ENCODE data around the gene RASSF5. TPM values are rescaled to one million over a fixed set of nuclear protein-coding genes. Genes with fewer than 3 reads are reported as not detected.

Gene RASSF5
- polyA plus RNA-seq, 1 of the 3 experiments (the other 2 are of a cell fraction) = 2.2 TPM

DNA sequence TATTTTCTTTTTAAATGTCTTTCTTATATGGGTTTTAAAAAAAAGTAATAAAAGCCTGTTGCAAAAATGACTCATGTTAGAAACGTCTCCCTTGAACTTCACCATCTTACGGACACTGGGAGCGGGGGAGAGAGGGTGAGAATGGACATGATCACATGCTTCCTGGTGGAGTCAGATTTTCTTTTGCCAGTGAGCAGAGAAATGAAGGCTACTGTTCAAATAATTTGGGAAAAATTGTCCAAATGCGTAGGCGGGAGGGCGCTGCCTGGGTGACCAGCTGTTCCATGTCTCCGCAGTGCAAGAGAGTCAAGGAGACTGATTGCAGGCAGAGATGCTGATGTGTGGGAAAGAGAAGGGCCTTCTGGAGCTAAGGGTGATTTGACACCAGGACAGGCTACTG, 81.9 kb downstream of the RASSF5 start:
- WGBS (ENCODE audit: low lambda C conversion rate) = 29% methylated on average over 7 of the region's 7 CpGs
- Histone ChIP-seq H3K9me2 (no peaks in the 10 kb centered on the region), H2AFZ (ENCODE audit: low read depth) (0 out of 2 replicates have a peak overlapping the region, but pooled peaks have one; percentile 24), H3K4me3 (ENCODE audit: low read depth in 2 of 2, low read length in 1 of 2) (no peak overlapping the region), H3K9me3 (no peaks in the 10 kb centered on the region), H3K27me3 (ENCODE audit: insufficient read depth) (no peaks in the 10 kb centered on the region), H3K36me3 (replicated peaks in 1 of 2; ENCODE audit: control insufficient read depth in 1 of 2, insufficient read depth in 2 of 2, low read length in 1 of 2) (peaks cover 5 to 56% of the 10 kb centered on the region in 2 experiments), H3K79me2 (ENCODE audit: insufficient read depth) (no peaks in the 10 kb centered on the region), H3K4me2 (peak overlapping the region; percentile 56), H3K4me1 (ENCODE audit: control insufficient read depth in 1 of 2, insufficient read depth in 2 of 2, low read depth in 1 of 2, low read length in 1 of 2) (peaks cover 5 to 25% of the 10 kb centered on the region in 2 experiments), H4K20me1 (ENCODE audit: insufficient read depth) (no peaks in the 10 kb centered on the region), H3K27ac (ENCODE audit: low read depth in 2 of 2, low read length in 1 of 2) (peak overlapping the region; percentile 79 to 80; a peak in 3 of 4 replicates), H3F3A (replicated peaks; ENCODE audit: insufficient read depth) (peaks cover 24% of the 10 kb centered on the region), H3K9ac (peak overlapping the region; percentile 5; the same call in 1 of the 2 replicates)
- no peak for DNase-seq
- CTCF ChIA-PET = interaction anchor here (1.0 to 12.7 kb wide), 3 partner anchors 49 to 99 kb away, joined by 3 to 241 read pairs (median 231); no protein-coding TSS in a partner anchor
- no peak for TF ChIP-seq SIN3A (IDR thresholded peaks at IDR 0.05; ENCODE audit: borderline replicate concordance, low read depth, low read length)
- no peak for TF ChIP-seq NFIC (IDR thresholded peaks at IDR 0.05; ENCODE audit: borderline replicate concordance)
- TF ChIP-seq, protein P1, sequence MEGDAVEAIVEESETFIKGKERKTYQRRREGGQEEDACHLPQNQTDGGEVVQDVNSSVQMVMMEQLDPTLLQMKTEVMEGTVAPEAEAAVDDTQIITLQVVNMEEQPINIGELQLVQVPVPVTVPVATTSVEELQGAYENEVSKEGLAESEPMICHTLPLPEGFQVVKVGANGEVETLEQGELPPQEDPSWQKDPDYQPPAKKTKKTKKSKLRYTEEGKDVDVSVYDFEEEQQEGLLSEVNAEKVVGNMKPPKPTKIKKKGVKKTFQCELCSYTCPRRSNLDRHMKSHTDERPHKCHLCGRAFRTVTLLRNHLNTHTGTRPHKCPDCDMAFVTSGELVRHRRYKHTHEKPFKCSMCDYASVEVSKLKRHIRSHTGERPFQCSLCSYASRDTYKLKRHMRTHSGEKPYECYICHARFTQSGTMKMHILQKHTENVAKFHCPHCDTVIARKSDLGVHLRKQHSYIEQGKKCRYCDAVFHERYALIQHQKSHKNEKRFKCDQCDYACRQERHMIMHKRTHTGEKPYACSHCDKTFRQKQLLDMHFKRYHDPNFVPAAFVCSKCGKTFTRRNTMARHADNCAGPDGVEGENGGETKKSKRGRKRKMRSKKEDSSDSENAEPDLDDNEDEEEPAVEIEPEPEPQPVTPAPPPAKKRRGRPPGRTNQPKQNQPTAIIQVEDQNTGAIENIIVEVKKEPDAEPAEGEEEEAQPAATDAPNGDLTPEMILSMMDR (IDR thresholded peaks at IDR 0.05) = no peak
- TF ChIP-seq ELF1 (IDR thresholded peaks at IDR 0.05) = no peak
- TF ChIP-seq FOSL2 (IDR thresholded peaks at IDR 0.05; ENCODE audit: borderline replicate concordance, low read depth) = peak; percentile 60
- 0 out of 2 replicates have a peak, but pooled peaks have one; percentile 56 for TF ChIP-seq USF1 (IDR thresholded peaks at IDR 0.05; ENCODE audit: borderline replicate concordance, low read depth)
- TF ChIP-seq PBX3 (IDR thresholded peaks at IDR 0.05) = peak; percentile 8; the same call in 1 of the 2 replicates
- 0 out of 2 replicates have a peak, but pooled peaks have one; percentile 7 for TF ChIP-seq GABPA (IDR thresholded peaks at IDR 0.05; ENCODE audit: low read depth)
- peak; percentile 83; the same call in 1 of the 2 replicates for TF ChIP-seq MAX (IDR thresholded peaks at IDR 0.05; ENCODE audit: low read depth)
- TF ChIP-seq JUND (IDR thresholded peaks at IDR 0.05) = peak; percentile 70
- peak; percentile 34; the same call in 1 of the 2 replicates for TF ChIP-seq TCF12 (IDR thresholded peaks at IDR 0.05)
- TF ChIP-seq RXRA (IDR thresholded peaks at IDR 0.05; ENCODE audit: borderline replicate concordance, low read depth) = peak; percentile 37; the same call in 1 of the 2 replicates
- POLR2A ChIA-PET = no interaction called here
